B cell (primary cell): ENCODE results near the gene PLA2G12A. TPM values are rescaled to one million over a fixed set of nuclear protein-coding genes. Genes with fewer than 3 reads are reported as not detected.

ENCODE experiments used
- ATAC-seq: fragments of 200-7000 bp; cut with Tn5 transposase; one replicate; pipeline ENCODE4 v1.10.0; 2021; ENCODE audit warnings: low read depth, mild to moderate bottlenecking, moderate number of reproducible peaks, moderate library complexity
- CTCF ChIA-PET: fragments of 350-600 bp; sonication (Branson Sonifier 250); formaldehyde crosslinking; loops from one replicate; lab custom pipeline; 2021; ENCODE audit warnings: antibody characterized with exemption, inconsistent platforms; lab: Charles Lee
- POLR2A ChIA-PET: fragments of 350-600 bp; sonication (Branson Sonifier 250); formaldehyde crosslinking; loops from one replicate; lab custom pipeline; 2021; ENCODE audit warnings: antibody characterized with exemption; lab: Charles Lee
- DNase-seq: peaks from one replicate; pipeline ENCODE4 v3.0.0; 2013
- H2AFZ ChIP-seq: 2 replicates; pipeline ENCODE4 v1.6.1; 2012; ENCODE audit warnings: mild to moderate bottlenecking, low read depth, low read length; ENCODE audit not compliant: insufficient read depth, poor library complexity, severe bottlenecking
- H3K27ac ChIP-seq, 2 donors: 1 replicate in 1 of 2; 2 replicates in 1 of 2; pipeline ENCODE4 v1.5.1; 2012 to 2013; ENCODE audit warnings: low read length in 2 of 2, mild to moderate bottlenecking in 2 of 2, moderate library complexity in 1 of 2
- H3K27me3 ChIP-seq, 4 experiments: fragments of 200-600 bp in 1 of 4; sonication (generic) in 1 of 4; replicated peaks in 1 of 4; 1 replicate in 2 of 4; 2 replicates in 2 of 4; pipeline versions ENCODE4 v1.6.1 to v1.7.0; 2013 to 2016; ENCODE audit warnings: low read length in 3 of 4, mild to moderate bottlenecking in 2 of 4, mixed read lengths in 1 of 4, moderate library complexity in 1 of 4; ENCODE audit not compliant: insufficient read depth in 4 of 4, control insufficient read depth in 3 of 4; ENCODE audit errors: control extremely low read depth in 1 of 4
- H3K36me3 ChIP-seq, 2 experiments: replicated peaks in 1 of 2; 1 replicate in 1 of 2; 2 replicates in 1 of 2; pipeline versions ENCODE4 v1.6.1 to v1.7.1; 2013; ENCODE audit warnings: low read length in 1 of 2; ENCODE audit not compliant: insufficient read depth in 2 of 2, control insufficient read depth in 1 of 2; ENCODE audit errors: control extremely low read depth in 1 of 2, extremely low read depth in 1 of 2
- H3K4me1 ChIP-seq, 2 donors: fragments of 200-600 bp in 1 of 2; sonication (generic) in 1 of 2; 1 replicate in 1 of 2; 2 replicates in 1 of 2; pipeline versions ENCODE4 v1.5.1 to v1.6.1; 2013 to 2017; ENCODE audit warnings: low read length in 2 of 2; ENCODE audit not compliant: control insufficient read depth in 2 of 2, insufficient read depth in 2 of 2
- H3K4me2 ChIP-seq: replicated peaks from 2 replicates; pipeline ENCODE3; 2012; ENCODE audit warnings: mild to moderate bottlenecking, low read depth, low read length; ENCODE audit not compliant: poor library complexity, severe bottlenecking
- H3K4me3 ChIP-seq, 5 experiments: fragments of 200-600 bp in 1 of 5; sonication (generic) in 1 of 5; 1 replicate in 3 of 5; 2 replicates in 2 of 5; pipeline versions ENCODE4 v1.5.1 to v1.7.0; 2011 to 2016; ENCODE audit warnings: low read length in 4 of 5, mild to moderate bottlenecking in 4 of 5, low read depth in 2 of 5, control low read depth in 1 of 5, moderate library complexity in 1 of 5; ENCODE audit not compliant: insufficient read depth in 1 of 5; ENCODE audit errors: control extremely low read depth in 1 of 5, extremely low read depth in 1 of 5
- H3K79me2 ChIP-seq: fragments of 200-600 bp; sonication (generic); one replicate; pipeline ENCODE4 v1.6.0; 2016; ENCODE audit warnings: low read length; ENCODE audit not compliant: control insufficient read depth, insufficient read depth
- H3K9ac ChIP-seq: fragments of 200-600 bp; sonication (generic); 2 replicates; pipeline ENCODE4 v1.6.1; 2017; ENCODE audit warnings: mild to moderate bottlenecking, low read length, moderate library complexity
- H3K9me3 ChIP-seq, 3 donors: one replicate each; pipeline versions ENCODE4 v1.6.1 to v1.7.1; 2013; ENCODE audit warnings: low read length in 2 of 3; ENCODE audit not compliant: control insufficient read depth in 2 of 3, insufficient read depth in 1 of 3; ENCODE audit errors: control extremely low read depth in 1 of 3
- H4K20me1 ChIP-seq: 2 replicates; pipeline ENCODE4 v1.6.0; 2012; ENCODE audit warnings: mild to moderate bottlenecking, low read length; ENCODE audit not compliant: insufficient read depth, control insufficient read depth, poor library complexity, severe bottlenecking
- H3K27ac Mint-ChIP-seq: one replicate; pipeline ENCODE4 v1.8.0; 2021; ENCODE audit warnings: mixed read lengths
- H3K27me3 Mint-ChIP-seq: one replicate; pipeline ENCODE4 v1.8.0; 2021; ENCODE audit warnings: mixed read lengths
- H3K4me1 Mint-ChIP-seq: one replicate; pipeline ENCODE4 v1.8.0; 2021; ENCODE audit warnings: mixed read lengths
- H3K4me3 Mint-ChIP-seq: one replicate; pipeline ENCODE4 v1.8.0; 2021; ENCODE audit warnings: mixed read lengths
- H3K9me3 Mint-ChIP-seq: one replicate; pipeline ENCODE4 v1.8.0; 2022; ENCODE audit warnings: mixed read lengths; ENCODE audit not compliant: insufficient read depth
- EZH2 ChIP-seq: IDR thresholded peaks from 2 replicates; pipeline ENCODE4 v1.6.1; 2012; ENCODE audit warnings: borderline replicate concordance, low read depth, mild to moderate bottlenecking, moderate library complexity, low read length; ENCODE audit not compliant: insufficient read depth, poor library complexity, severe bottlenecking
- WGBS: methylation state at CpG from one replicate; pipeline ENCODE4 v1.1.5; 2013; ENCODE audit warnings: missing lambda C conversion rate; ENCODE audit not compliant: insufficient coverage; 5-methylcytosine and 5-hydroxymethylcytosine counted together
- intact Hi-C: fragments of 100-400 bp; cut with micrococcal nuclease; formaldehyde crosslinking; loops from one replicate; pipeline ENCODE4 v1.10.0; 2022
- polyA plus RNA-seq: library from polyadenylated mRNA; depleted of rRNA; stranded (reverse); fragments of >200 nt; gene quantifications from 2 replicates; pipeline ENCODE4 v1.2.3, GENCODE V29; 2012
- total RNA-seq, 2 donors: library from RNA; stranded (reverse); fragments of 120-200 nt in 1 of 2; gene quantifications; 1 replicate in 1 of 2; 2 replicates in 1 of 2; pipeline versions ENCODE4 v1.2.3 to v1.2.4, GENCODE V29; 2013 to 2022
- TF ChIP-seq, protein P1 (sequence below): fragments of 200-600 bp; IDR thresholded peaks from one replicate; pipeline ENCODE4 v1.8.0; 2022; ENCODE audit warnings: antibody characterized with exemption, mild to moderate bottlenecking

The PLA2G12A gene
- total and polyA plus RNA-seq, 2 donors (not counting 1 experiment from before 2014, with no cell fraction given), result 4.9 to 7.9 TPM

DNA sequence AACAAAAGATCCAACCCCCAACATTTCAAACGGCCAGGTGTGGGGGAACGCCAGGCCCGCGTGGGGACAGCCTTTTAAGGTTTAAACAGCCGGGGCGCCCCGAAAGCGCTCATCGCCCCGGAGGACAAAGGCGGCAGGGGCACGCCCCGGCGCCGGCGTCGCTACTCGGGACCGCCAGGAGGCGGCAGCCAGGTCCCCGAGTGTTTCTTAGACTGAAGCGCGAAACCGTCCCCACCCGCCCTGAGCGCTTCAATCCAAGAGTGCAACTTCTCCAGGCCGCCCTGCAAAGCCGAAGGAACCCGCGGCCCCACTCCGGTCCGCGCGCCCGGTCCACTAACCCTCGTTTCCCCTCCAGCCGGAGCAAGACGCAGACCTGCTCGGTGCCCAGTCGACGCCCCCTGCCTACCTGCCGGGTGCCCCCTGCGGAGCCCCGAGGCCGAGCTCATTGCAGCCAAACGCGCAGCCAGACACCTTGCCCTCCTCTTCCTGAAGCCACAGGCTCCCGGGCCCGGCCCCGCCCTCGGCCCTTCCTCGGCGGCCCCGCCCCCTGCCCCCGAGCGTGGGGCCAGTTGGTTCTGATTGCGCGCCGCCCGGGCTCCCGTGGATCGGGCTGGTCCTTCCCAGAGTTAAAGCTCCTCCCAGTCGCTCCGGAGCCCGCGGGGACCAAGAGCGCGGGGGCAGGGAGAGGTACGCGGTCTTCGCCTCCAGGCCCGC, 26.8 kb downstream of the PLA2G12A start, which contains the start of gene CASP6:
Gene CASP6, minus strand, starts transcription at position 496 of the 714 bp plus-strand sequence. Its CDS starts 50 bp downstream, at position 446.
- peak within 1 kb of the TSS; percentile 88 for H3K27ac Mint-ChIP-seq
- peak within 1 kb of the TSS; percentile 97 for H3K4me3 Mint-ChIP-seq
- Histone ChIP-seq H3K36me3 (peaks cover 0 to under 1% of the 10 kb centered on the region in 2 experiments), H3K9ac (peak within 1 kb of the TSS; percentile 85), H3K27ac (peak within 1 kb of the TSS; percentile 11 to 57), H3K4me2 (peak within 1 kb of the TSS; percentile 92), H4K20me1 (no peaks in the 10 kb centered on the region), H3K4me1 (peaks cover 14 to 18% of the 10 kb centered on the region in 2 donors), H3K9me3 (no peaks in the 10 kb centered on the region), H3K27me3 (no peaks in the 10 kb centered on the region), H3K79me2 (peaks cover 3% of the 10 kb centered on the region), H2AFZ (peak within 1 kb of the TSS; percentile 97), H3K4me3 (peak within 1 kb of the TSS; percentile 69 to 86 (median 78))
- peaks cover 22% of the 10 kb centered on the region for H3K4me1 Mint-ChIP-seq
- DNase-seq, result peak; percentile 78
- peak; percentile 80 for ATAC-seq
- no peaks in the 10 kb centered on the region for H3K27me3 Mint-ChIP-seq
- ChIA-PET CTCF (interaction anchor here (0.6 to 1.7 kb wide), 9 partner anchors 11 to 280 kb away, joined by 3 to 7 read pairs (median 4); partner anchors contain the start of genes MCUB and PLA2G12A), POLR2A (interaction anchor here (1.0 to 1.8 kb wide), 3 partner anchors 27 to 143 kb away, joined by 3 to 6 read pairs (median 4); partner anchors contain the start of genes MCUB and PLA2G12A)
- intact Hi-C loops, result loop anchor here (1.0 to 10.0 kb wide), 6 partner anchors 26 to 492 kb away; partner anchors contain the start of genes ELOVL6, GAR1, MCUB and SEC24B
- WGBS, result under 1% methylated on average over 72 of the region's 72 CpGs
- no peak for TF ChIP-seq EZH2
- TF ChIP-seq, protein P1, sequence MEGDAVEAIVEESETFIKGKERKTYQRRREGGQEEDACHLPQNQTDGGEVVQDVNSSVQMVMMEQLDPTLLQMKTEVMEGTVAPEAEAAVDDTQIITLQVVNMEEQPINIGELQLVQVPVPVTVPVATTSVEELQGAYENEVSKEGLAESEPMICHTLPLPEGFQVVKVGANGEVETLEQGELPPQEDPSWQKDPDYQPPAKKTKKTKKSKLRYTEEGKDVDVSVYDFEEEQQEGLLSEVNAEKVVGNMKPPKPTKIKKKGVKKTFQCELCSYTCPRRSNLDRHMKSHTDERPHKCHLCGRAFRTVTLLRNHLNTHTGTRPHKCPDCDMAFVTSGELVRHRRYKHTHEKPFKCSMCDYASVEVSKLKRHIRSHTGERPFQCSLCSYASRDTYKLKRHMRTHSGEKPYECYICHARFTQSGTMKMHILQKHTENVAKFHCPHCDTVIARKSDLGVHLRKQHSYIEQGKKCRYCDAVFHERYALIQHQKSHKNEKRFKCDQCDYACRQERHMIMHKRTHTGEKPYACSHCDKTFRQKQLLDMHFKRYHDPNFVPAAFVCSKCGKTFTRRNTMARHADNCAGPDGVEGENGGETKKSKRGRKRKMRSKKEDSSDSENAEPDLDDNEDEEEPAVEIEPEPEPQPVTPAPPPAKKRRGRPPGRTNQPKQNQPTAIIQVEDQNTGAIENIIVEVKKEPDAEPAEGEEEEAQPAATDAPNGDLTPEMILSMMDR, result peak; percentile 72
- H3K9me3 Mint-ChIP-seq, result no peaks in the 10 kb centered on the region
